ENCODE measurements around the gene PHF21B.

PHF21B gene

DNA sequence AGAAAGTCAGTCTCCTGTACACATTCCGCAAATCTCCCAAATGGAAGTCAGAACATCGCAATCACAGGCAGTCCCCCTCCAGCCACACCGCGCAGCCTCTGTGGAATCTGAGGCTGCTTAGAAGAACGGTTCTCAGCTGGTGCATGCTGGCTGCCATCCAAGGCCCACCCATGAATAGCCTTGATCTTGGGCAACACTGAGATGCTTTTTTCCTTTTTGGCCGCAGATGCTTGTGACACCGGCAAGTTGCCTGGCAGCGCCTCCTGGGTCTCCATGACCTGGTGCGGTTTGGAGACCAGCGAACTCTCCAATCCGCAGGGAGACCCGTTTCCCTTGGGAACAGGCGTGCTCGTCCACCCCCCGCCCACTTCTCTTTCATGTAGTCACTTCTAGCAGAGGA lies 26.3 kb upstream of the PHF21B start:
- no peak overlapping the region for H3K4me3 Mint-ChIP-seq
- no peaks in the 10 kb centered on the region for H3K36me3 Mint-ChIP-seq (ENCODE audit: low read depth)
- H3K27ac Mint-ChIP-seq = no peak overlapping the region
- H3K27me3 Mint-ChIP-seq (ENCODE audit: low read depth) = peaks cover 48% of the 10 kb centered on the region
- TF ChIP-seq, protein P1, sequence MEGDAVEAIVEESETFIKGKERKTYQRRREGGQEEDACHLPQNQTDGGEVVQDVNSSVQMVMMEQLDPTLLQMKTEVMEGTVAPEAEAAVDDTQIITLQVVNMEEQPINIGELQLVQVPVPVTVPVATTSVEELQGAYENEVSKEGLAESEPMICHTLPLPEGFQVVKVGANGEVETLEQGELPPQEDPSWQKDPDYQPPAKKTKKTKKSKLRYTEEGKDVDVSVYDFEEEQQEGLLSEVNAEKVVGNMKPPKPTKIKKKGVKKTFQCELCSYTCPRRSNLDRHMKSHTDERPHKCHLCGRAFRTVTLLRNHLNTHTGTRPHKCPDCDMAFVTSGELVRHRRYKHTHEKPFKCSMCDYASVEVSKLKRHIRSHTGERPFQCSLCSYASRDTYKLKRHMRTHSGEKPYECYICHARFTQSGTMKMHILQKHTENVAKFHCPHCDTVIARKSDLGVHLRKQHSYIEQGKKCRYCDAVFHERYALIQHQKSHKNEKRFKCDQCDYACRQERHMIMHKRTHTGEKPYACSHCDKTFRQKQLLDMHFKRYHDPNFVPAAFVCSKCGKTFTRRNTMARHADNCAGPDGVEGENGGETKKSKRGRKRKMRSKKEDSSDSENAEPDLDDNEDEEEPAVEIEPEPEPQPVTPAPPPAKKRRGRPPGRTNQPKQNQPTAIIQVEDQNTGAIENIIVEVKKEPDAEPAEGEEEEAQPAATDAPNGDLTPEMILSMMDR (IDR thresholded peaks at IDR 0.05; ENCODE audit: unreplicated experiment in 3 of 3) = no peak
- H3K4me1 Mint-ChIP-seq = peaks cover 23% of the 10 kb centered on the region
- peaks cover 4% of the 10 kb centered on the region for H3K9me3 Mint-ChIP-seq

DNA sequence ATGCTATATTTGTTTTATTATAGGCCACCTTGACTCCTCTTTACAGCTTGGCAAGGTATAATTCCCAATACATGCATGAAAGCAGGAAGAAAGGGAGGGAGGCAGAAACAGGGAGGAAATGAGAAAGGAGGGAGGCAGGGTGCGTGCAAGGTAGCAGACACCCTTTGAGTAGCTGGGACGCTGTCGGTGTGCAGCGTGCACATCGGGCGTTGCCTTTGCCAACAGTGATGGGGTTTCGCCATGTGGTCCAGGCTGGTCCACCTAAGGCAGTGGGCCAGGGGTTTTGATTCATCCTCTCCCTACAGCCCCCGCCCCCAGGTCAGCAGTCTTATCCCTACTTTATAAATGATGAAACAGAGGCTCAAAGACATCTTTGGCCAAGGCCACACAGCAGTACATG lies 25.0 kb upstream of the PHF21B start:
- Mint-ChIP-seq H3K27me3 (ENCODE audit: low read depth) (peaks cover 56% of the 10 kb centered on the region), H3K36me3 (ENCODE audit: low read depth) (no peaks in the 10 kb centered on the region), H3K27ac (no peak overlapping the region), H3K4me1 (peaks cover 23% of the 10 kb centered on the region), H3K4me3 (no peak overlapping the region), H3K9me3 (peaks cover 4% of the 10 kb centered on the region)
- TF ChIP-seq, protein P1 (IDR thresholded peaks at IDR 0.05; ENCODE audit: unreplicated experiment in 3 of 3) = no peak

DNA sequence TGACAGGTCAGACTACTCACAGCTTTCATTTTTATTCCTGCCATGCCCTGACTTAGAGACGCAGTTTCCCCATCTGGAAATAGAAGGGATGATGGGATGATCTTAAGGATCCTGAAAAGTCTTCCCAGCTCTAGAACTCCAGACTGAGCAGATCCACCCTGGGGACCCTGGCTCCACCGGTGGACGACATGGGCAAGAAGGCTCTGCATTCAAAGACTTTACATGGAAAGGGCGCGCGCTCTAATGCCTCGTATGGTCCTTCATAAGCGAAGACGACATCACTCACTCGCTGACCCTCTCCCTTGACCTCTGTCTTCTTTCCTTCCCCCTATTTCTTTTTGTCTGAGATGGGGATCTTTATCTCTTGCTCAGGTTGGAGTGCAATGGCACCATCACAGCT lies 24.4 kb upstream of the PHF21B start:
- peaks cover 21% of the 10 kb centered on the region for H3K4me1 Mint-ChIP-seq

DNA sequence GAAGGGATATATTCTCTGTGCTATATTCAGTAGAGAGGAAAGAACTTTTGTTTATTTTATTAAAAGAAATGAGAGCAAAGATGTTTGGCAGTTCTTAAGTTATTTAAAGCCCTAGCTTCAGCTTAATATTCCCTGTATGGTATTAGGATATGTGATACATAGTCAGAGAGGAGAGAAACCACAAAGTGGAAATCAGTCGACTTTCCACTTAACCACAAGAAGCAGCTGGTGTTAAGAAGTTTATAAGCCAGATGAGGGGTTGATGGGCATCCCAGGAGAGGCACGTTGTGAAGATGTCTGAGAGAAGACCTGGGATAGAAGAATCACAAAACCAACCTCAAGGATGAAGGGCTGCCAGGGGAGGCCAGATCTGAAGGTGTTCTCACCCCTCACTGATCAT lies 23.3 kb upstream of the PHF21B start:
- no peaks in the 10 kb centered on the region for H3K36me3 Mint-ChIP-seq (ENCODE audit: low read depth)
- H3K27me3 Mint-ChIP-seq (ENCODE audit: low read depth) = peaks cover 62% of the 10 kb centered on the region
- H3K4me3 Mint-ChIP-seq = no peak overlapping the region
- H3K9me3 Mint-ChIP-seq = peaks cover 4% of the 10 kb centered on the region
- TF ChIP-seq, protein P1 (IDR thresholded peaks at IDR 0.05; ENCODE audit: unreplicated experiment in 3 of 3) = no peak
- no peak overlapping the region for H3K27ac Mint-ChIP-seq
- H3K4me1 Mint-ChIP-seq = peaks cover 11% of the 10 kb centered on the region

More for the DNA sequence above, 24.4 kb upstream of the PHF21B start:
- Mint-ChIP-seq H3K27me3 (ENCODE audit: low read depth) (peaks cover 61% of the 10 kb centered on the region), H3K9me3 (peaks cover 4% of the 10 kb centered on the region), H3K27ac (no peak overlapping the region), H3K4me3 (no peak overlapping the region), H3K36me3 (ENCODE audit: low read depth) (no peaks in the 10 kb centered on the region)
- TF ChIP-seq, protein P1 (IDR thresholded peaks at IDR 0.05; ENCODE audit: unreplicated experiment in 3 of 3) = no peak

DNA sequence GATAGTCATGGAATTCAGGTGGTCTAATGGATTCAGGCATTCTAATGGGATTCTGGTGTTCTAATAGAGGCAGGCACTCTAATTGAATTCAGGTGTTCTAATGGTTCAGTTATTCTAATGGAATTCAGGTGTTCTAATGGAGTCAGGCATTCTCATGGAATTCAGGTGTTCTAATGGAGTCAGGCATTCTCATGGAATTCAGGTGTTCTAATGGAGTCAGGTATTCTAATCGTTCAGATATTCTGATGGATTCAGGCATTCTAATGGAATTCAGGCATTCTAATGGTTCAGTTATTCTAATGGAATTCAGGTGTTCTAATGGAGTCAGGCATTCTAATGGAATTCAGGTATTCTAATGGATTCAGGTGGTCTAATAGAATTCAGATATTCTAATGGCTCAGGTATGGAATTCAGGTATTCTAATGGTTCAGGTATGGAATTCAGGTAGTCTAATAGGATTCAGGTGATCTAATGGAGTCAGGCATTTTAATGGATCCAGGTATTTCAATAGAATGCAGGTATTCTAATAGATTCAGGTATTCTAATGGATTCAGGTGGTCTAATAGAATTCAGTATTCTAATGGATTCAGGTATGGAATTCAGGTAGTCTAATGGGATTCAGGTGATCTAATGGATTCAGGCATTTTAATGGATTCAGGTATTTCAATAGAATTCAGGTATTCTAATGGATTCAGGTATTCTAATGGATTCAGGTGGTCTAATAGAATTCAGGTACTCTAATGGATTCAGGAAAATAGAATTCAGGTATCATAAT lies 22.0 kb upstream of the PHF21B start:
- peaks cover 58% of the 10 kb centered on the region for H3K27me3 Mint-ChIP-seq (ENCODE audit: low read depth)
- no peaks in the 10 kb centered on the region for H3K36me3 Mint-ChIP-seq (ENCODE audit: low read depth)
- TF ChIP-seq, protein P1 (IDR thresholded peaks at IDR 0.05; ENCODE audit: unreplicated experiment in 3 of 3) = no peak
- no peak overlapping the region for H3K27ac Mint-ChIP-seq
- H3K9me3 Mint-ChIP-seq = no peaks in the 10 kb centered on the region
- peaks cover 11% of the 10 kb centered on the region for H3K4me1 Mint-ChIP-seq
- H3K4me3 Mint-ChIP-seq = no peak overlapping the region

DNA sequence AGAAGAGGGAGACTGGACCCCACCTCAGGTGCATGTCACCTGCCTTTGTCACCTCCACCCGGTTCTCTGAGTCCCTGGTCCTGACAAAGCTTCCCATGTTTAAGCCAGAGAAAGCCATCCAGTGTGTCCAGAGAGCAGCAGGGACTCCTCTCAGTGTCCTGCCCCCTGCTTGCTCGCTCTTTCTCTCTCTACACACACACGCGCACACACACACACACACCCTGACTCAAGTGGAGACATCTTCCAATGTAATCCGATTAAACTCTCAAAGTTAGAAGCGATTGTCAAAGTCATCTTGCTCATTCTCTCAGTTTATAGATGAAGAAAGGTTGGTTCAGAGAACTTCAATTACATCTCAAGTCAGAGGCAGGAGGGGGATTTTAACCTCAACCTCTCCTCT lies 19.7 kb upstream of the PHF21B start:
- H3K36me3 Mint-ChIP-seq (ENCODE audit: low read depth) = no peaks in the 10 kb centered on the region
- H3K27ac Mint-ChIP-seq = no peak overlapping the region
- TF ChIP-seq, protein P1 (IDR thresholded peaks at IDR 0.05; ENCODE audit: unreplicated experiment in 3 of 3) = no peak
- peaks cover 5% of the 10 kb centered on the region for H3K4me1 Mint-ChIP-seq
- no peak overlapping the region for H3K4me3 Mint-ChIP-seq
- H3K9me3 Mint-ChIP-seq = no peaks in the 10 kb centered on the region
- H3K27me3 Mint-ChIP-seq (ENCODE audit: low read depth) = peaks cover 60% of the 10 kb centered on the region
